ENCODE results near the gene ETV5. TPM values are rescaled to one million over a fixed set of nuclear protein-coding genes. Genes with fewer than 3 reads are reported as not detected.

Gene ETV5
- total and polyA plus RNA-seq, 2 of the 4 experiments (the other 2 are of a cell fraction) = 15.7 to 20.1 TPM

DNA sequence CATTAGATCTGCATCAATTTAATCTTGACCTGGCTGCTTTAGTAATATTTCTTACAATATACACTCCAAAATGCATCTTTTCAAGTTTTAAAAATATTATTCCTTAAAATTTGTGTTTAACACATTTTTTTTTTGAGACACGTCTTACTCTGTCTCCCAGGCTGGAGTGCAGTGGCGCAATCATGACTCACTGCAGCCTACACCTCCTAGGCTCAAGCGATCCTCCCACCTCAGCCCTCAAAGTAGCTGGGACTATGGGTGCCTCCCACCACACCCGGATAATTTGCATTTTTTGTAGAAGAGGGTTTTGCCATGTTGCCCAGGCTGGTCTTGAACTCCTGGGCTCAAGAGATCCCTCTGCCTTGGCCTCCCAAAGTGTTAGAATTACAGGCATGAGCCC lies 73.6 kb downstream of the ETV5 start:
- Histone ChIP-seq H4K91ac (ENCODE audit: insufficient read depth, low read depth, low read length) (no peak overlapping the region), H2BK15ac (ENCODE audit: low read depth, low read length) (no peak overlapping the region), H2AFZ (replicated peaks; ENCODE audit: low read length, poor library complexity) (no peak overlapping the region), H4K8ac (ENCODE audit: low read depth in 2 of 2, low read length in 2 of 2) (no peak overlapping the region), H3K4me1 (ENCODE audit: control insufficient read depth, insufficient read depth, low read length) (no peaks in the 10 kb centered on the region), H4K5ac (ENCODE audit: low read depth, low read length) (no peak overlapping the region), H2BK20ac (ENCODE audit: low read depth, low read length) (no peak overlapping the region), H2AK9ac (replicated peaks; ENCODE audit: low read depth, low read length, poor library complexity) (no peak overlapping the region), H2BK5ac (ENCODE audit: low read depth, low read length, poor library complexity, severe bottlenecking) (no peak overlapping the region), H4K20me1 (ENCODE audit: insufficient read depth, low read length) (no peaks in the 10 kb centered on the region), H3K27me3 (ENCODE audit: control insufficient read depth, insufficient read depth, low read length) (peaks cover 2% of the 10 kb centered on the region), H2AK5ac (ENCODE audit: low read depth, low read length) (no peak overlapping the region), H3K4me2 (ENCODE audit: low read depth, low read length) (no peak overlapping the region), H3K9me1 (ENCODE audit: insufficient read depth, low read length) (no peaks in the 10 kb centered on the region), H3K9me3 (ENCODE audit: control insufficient read depth, insufficient read depth, low read length) (peaks cover 7% of the 10 kb centered on the region), H3K36me3 (ENCODE audit: control insufficient read depth, insufficient read depth, low read length) (no peaks in the 10 kb centered on the region), H3K4ac (ENCODE audit: low read depth, low read length) (no peak overlapping the region), H3K9ac (ENCODE audit: low read depth, low read length) (no peak overlapping the region), H3K79me1 (ENCODE audit: low read depth in 1 of 2, low read length in 2 of 2) (no peaks in the 10 kb centered on the region), H3K4me3 (ENCODE audit: insufficient read depth, low read depth, low read length) (no peak overlapping the region), H2BK120ac (ENCODE audit: low read depth, low read length) (no peak overlapping the region), H3K23ac (ENCODE audit: low read depth, low read length) (no peak overlapping the region), H3K14ac (replicated peaks; ENCODE audit: low read depth, low read length) (no peak overlapping the region), H3K27ac (ENCODE audit: insufficient read depth, low read length) (no peak overlapping the region), H3K56ac (ENCODE audit: extremely low read depth, insufficient read depth, low read length) (no peak overlapping the region), H3K18ac (ENCODE audit: low read depth, low read length) (no peak overlapping the region)
- CTCF ChIA-PET = no interaction called here
- dilution Hi-C loops (cut with HindIII; ENCODE audit: low sequenced_read_pairs, unreplicated experiment) (no loop called here), in situ Hi-C loops (cut with MboI; ENCODE audit: low sequenced_read_pairs) (no loop called here), intact Hi-C loops (cut with micrococcal nuclease) (no loop called here)
- no CpG with 5 or more reads among the region's 4 CpGs for WGBS, 2 experiments (ENCODE audit: extremely low coverage in 2 of 2, insufficient read length in 1 of 2)
- TF ChIP-seq RAD21 (IDR thresholded peaks at IDR 0.05; ENCODE audit: low read length) = no peak
- TF ChIP-seq MXI1 (IDR thresholded peaks at IDR 0.05; ENCODE audit: borderline replicate concordance, low read depth, low read length) = no peak
- TF ChIP-seq CEBPB (IDR thresholded peaks at IDR 0.05; ENCODE audit: low read depth, low read length) = peak; percentile 86
- ATAC-seq (ENCODE audit: low read depth) (0 out of 2 replicates have a peak, but pooled peaks have one; percentile 21), DNase-seq (peak; percentile 30)
- POLR2A ChIA-PET (ENCODE audit: unreplicated experiment) = no interaction called here
- BruUV-seq (replicated peaks) = no TSS peak

All from IMR-90 (cell line).